Hypothalamus (tissue), 51 donors: Measurements from ENCODE around the gene FRMPD4.
A peak's percentile ranks its signal among the peaks of the same experiment; 100 is the strongest.

Experiments used
- DNase-seq, 51 donors: peaks; one replicate each; lab custom pipeline; 2025; lab: John Stamatoyannopoulos, UW

The FRMPD4 gene

GRCh38 chrX:12210196-12210815 is 72.0 kb downstream of the FRMPD4 start:
- peak in 3 of 51 donors; percentile 0 to 22 (median 0) for DNase-seq

- no peak for DNase-seq
Measured at GRCh38 chrX:12210971-12211370, 72.7 kb downstream of the FRMPD4 start.

GRCh38 chrX:12223650-12224049 is 85.4 kb downstream of the FRMPD4 start:
- no peak for DNase-seq

GRCh38 chrX:12225107-12225506 is 86.8 kb downstream of the FRMPD4 start:
- no peak for DNase-seq

GRCh38 chrX:12227412-12228041 is 89.3 kb downstream of the FRMPD4 start:
- DNase-seq: no peak

- no peak for DNase-seq
Measured at GRCh38 chrX:12228862-12229261, 90.6 kb downstream of the FRMPD4 start.

- DNase-seq: no peak
Measured at GRCh38 chrX:12229986-12230385, 91.7 kb downstream of the FRMPD4 start.

GRCh38 chrX:12234534-12235329 is 96.5 kb downstream of the FRMPD4 start:
- DNase-seq: no peak

- no peak for DNase-seq
Measured at GRCh38 chrX:12236156-12236555, 97.9 kb downstream of the FRMPD4 start.

- DNase-seq: no peak
Measured at GRCh38 chrX:12237131-12237530, 98.9 kb downstream of the FRMPD4 start.

GRCh38 chrX:12237771-12238170 is 99.5 kb downstream of the FRMPD4 start:
- DNase-seq: no peak

GRCh38 chrX:12239356-12240082 is 101.2 kb downstream of the FRMPD4 start:
- no peak for DNase-seq

- no peak for DNase-seq
Measured at GRCh38 chrX:12240491-12240890, 102.2 kb downstream of the FRMPD4 start.

- no peak for DNase-seq
Measured at GRCh38 chrX:12241026-12241425, 102.8 kb downstream of the FRMPD4 start.

GRCh38 chrX:12245650-12246645 is 107.7 kb downstream of the FRMPD4 start:
- DNase-seq: no peak

GRCh38 chrX:12249997-12250396 is 111.7 kb downstream of the FRMPD4 start:
- DNase-seq: no peak

- no peak for DNase-seq
Measured at GRCh38 chrX:12263211-12263610, 124.9 kb downstream of the FRMPD4 start.

GRCh38 chrX:12269484-12269883 is 131.2 kb downstream of the FRMPD4 start:
- DNase-seq: no peak

- no peak for DNase-seq
Measured at GRCh38 chrX:12278151-12278550, 139.9 kb downstream of the FRMPD4 start.

- no peak for DNase-seq
Measured at GRCh38 chrX:12282991-12283390, 144.7 kb downstream of the FRMPD4 start.
